Neural progenitor cell (in vitro differentiated cells): Measurements from ENCODE around the gene GMPPA.

Experiments
- CTCF ChIP-seq: fragments of 200-600 bp; sonication (generic); IDR thresholded peaks from 2 replicates; pipeline ENCODE4 v1.5.1; 2017; ENCODE audit warnings: antibody characterized with exemption, mild to moderate bottlenecking
- EZH2 ChIP-seq: fragments of 200-600 bp; sonication (generic); IDR thresholded peaks from 2 replicates; pipeline ENCODE4 v1.6.1; 2017; ENCODE audit warnings: antibody characterized with exemption, mild to moderate bottlenecking, moderate library complexity
- EZH2phosphoT487 ChIP-seq: fragments of 200-600 bp; sonication (generic); IDR thresholded peaks from 2 replicates; pipeline ENCODE4 v1.6.1; 2017; ENCODE audit warnings: antibody characterized with exemption

GRCh38 chr2:219537657-219538488 lies 39.2 kb downstream of the GMPPA start:
- TF ChIP-seq CTCF = peak; percentile 12
- no peak for TF ChIP-seq EZH2
- TF ChIP-seq EZH2phosphoT487 = no peak
